SHP77 (cell line): ENCODE results near the gene INKA2.
"Not testable (repeated sequence)": the region's sequence is repeated elsewhere in the genome, so short reads cannot be mapped to it uniquely, and the experiment has no call there.

ENCODE experiments used
- DNase-seq, 2 experiments: peaks; one replicate each; lab custom pipeline; 2025; lab: John Stamatoyannopoulos, UW

Gene INKA2

GRCh38 chr1:111749628-111750027 lies 10.4 kb upstream of the INKA2 start:
- DNase-seq, result no peak

DNA sequence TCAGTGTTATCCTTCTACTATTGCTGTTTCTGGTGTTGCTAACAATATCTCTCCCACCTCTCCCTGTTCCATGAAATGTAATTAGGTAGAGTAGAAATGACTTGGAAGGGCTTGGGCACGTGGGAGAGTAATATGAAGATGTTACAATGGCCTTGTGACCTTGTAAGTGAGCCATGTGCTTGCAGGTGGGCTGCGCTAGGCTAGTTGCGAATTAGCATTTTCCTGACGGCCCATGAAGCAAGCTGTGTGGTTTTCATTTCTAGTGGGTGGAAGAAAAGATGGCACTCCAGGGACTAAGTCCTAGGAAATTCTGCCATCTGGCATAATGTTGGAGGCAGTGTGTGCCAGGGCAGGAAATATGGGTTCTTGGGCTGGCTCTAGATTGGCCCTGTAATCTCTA lies 8.8 kb upstream of the INKA2 start:
- no peak for DNase-seq

- peak; percentile 73 to 78 for DNase-seq
These were observed 8.1 kb upstream of the INKA2 start for GRCh38 chr1:111747282-111747734.

DNA sequence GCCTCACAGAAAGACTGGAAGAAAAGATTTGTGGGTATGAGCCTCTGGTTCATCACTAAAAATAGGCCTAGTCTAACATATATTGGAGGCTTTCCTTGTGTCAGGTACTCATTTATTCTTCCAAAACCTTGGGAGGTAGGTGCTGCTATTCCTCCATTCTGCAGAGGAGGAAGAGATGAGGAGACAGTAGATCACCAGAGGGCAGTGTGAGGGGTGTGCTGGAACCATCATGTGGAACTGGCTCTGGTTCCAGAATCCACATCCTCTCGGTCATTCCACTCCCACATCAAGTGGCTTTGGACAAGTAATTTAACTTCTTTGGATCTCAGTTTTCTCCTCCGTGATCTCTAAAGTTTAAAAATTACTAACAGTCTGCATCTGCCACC lies 7.4 kb upstream of the INKA2 start:
- DNase-seq, result no peak

DNA sequence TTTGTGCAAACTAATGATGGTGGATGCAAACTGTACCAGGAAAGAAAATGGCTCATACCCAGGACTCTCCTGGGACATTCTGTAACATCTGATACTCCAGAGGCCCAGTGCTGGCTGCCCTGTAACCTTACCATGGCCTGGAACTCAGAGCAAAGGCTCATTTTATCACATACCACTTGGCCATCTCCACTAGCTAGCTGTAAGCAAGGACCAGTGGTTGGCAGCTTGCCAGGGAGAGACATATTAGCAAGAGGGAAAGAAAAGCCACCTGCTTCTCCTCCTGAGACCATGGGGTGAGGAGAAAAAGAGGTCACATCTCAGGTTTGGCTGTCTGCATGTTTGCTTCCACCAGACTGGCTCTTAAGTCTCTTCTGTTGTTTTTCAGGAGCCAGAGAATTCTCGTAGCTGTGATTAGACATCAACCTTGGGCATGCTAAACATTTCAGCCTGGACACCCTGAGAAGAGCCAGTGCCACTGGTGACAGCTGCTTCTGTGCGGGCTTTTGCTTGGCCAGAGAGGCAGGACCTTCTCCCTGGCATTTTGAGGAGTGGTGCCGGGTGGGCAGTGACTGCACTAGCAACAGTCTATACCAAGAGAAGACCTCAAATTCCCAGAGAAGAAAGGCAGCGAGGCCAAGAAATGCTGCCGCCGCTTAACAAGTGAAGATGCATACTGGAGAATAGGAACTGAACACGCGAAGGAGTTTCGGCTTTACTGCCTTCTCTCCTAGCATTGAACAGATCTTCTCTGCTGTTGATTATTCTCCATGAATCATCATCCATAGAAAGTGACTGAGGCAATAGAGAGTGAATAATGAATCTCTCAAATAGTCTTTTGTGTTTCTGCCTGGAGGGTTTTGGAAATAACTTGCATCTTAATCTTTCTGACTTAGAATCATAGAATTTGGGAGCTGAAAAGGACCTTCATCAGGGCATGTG lies 6.7 kb upstream of the INKA2 start:
- DNase-seq, result peak; percentile 40 to 43

- DNase-seq, result no peak
These were observed 4.5 kb upstream of the INKA2 start for GRCh38 chr1:111743679-111744101.

DNA sequence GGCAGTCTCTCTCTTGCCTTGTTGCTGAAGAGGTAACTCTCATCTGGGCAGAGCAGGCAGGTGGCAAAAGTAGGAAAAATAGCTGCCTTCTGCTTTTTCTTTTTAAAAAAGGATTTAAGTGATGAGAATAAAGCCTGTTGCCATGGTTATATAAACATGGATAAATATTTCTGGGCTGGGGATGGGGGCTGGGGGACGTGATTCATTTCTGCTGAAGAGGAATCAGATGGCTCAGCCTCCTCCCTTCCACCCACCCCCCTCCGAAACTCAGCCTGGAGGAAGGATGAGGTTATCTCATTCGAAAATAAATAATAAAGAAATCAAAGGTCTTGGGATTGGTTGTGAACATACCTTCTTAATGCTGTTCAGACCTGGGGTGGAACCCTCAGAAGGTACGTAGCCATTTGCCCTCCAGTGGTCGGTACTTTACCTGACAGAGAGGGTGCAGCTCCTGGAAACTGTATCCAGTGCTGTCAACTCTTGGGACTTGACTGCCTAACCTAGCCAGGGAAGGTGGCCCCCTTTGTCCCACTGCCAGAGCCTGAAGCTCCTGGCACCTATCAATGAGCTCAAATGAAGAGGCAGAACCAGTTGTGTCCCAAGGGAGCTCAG lies 3.8 kb upstream of the INKA2 start:
- DNase-seq, result no peak

GRCh38 chr1:111742292-111742691 lies 3.1 kb upstream of the INKA2 start:
- not testable (repeated sequence) for DNase-seq

DNA sequence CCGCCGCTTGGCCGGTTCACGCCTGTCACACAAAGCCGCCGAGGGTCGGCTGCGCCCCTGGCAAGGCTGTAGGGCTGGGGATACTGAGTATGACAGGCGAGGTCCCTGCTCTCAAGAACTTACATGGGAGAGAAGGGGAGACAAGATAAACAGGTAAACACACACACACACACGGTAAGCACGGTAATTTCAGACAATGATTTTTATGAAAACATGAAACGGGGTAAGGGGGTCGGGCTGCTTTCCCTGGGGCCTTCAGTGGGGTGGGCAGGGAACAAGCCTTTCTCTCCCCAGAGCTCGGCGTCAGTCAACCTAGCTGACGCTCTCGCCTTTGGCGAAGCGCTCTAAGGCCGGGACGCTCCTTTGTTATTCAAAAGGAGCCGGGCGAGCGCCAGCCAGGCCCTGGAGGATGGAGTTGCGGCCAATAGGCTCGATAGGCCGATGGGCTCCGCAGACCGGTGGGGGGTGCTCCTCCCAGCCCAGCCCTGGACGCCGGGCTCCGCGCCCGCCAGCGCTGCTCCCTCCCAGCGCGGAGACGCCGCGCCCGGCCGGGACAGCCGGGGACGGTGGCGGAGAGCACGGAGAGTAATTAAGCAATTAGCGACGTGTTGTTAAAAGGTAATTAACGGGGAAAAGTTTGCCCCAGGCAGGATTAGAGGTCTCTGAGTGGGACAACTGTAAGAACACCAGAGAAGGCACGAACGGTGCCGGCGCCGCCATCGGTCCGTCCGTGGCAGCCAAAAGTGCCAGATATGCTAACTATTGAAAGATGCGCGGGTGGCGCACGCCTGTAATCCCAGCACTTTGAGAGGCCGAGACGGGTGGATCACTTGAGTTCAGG lies 950 bp upstream of the INKA2 start:
- DNase-seq, result peak; percentile 50 to 60

DNA sequence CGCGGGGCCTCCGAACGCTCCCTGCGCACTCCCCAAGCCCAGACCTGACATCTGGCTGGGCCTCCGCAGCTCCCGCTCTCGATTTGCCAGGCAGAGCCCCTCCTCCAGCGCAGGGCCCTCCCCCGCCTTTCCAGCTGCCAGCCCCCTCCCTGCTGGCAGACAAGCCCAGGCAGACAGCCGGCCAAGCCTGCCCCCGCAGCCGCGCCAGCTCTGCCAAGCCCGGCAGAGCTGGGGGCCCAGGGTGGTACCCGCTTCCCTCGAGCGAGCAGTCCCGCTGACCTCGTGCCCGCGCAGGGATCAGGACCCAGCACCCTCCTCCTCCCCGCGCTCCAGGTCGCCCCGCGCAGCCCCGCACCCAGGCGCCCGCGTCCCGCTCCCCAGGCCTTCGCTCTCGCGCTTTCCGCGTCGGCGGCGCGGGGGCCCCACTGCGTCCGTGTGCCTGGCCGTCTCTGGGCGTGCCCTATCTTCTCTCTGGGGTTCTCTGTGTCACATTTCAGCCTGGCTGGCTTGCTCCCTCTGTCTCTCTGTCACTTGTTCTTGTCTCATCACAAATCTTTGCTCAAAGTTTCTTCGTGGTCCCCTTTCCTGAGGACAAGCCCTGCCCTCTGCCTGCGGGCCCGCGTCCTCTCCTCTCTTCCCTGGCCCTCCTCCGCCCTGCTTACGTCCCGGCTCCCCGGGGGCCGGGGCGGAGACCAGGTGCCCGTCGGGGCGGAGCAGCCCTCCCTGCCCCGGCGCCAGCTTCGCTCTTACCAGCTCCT lies 580 bp downstream of the INKA2 start:
- peak; percentile 33 to 75 for DNase-seq

GRCh38 chr1:111738133-111738435 lies 1.1 kb downstream of the INKA2 start:
- no peak for DNase-seq

- no peak for DNase-seq
These were observed 1.7 kb downstream of the INKA2 start for GRCh38 chr1:111737216-111738132.

- peak in 1 of 2 experiments; percentile 16 for DNase-seq
These were observed 2.5 kb downstream of the INKA2 start for GRCh38 chr1:111736548-111737215.

DNA sequence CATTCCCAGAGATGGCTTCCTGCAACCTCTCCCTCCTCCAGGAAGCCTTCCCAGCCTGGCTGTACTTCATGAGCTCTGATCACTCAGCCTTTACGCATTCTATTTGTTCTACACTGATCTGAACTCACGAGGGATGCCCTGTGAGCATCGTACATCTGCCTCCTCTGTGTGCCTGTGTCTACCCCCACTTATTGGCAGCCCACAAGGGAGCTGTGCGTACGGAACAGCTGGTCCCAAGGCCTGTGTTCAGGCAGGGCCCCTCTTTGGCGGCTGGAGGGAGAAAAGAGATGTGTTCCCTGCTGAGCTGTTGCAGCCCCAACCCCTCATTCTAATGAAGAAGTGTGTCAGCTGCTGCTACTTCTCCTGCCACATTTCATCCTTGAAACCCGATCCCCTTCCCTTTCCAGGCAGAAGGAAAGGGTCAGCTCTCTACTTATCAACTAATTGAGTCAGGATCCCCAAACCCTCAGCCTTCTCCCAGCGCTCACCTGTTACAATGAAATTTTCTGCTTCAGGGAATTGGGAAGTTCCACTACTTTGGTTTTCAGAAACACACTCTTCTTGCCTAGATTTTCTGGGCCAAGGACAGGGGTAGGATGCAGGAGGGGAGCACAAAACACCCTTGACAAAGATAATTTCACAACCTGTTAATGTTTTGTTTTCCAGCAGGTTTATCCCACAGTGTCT lies 3.2 kb downstream of the INKA2 start:
- peak; percentile 31 for DNase-seq

DNA sequence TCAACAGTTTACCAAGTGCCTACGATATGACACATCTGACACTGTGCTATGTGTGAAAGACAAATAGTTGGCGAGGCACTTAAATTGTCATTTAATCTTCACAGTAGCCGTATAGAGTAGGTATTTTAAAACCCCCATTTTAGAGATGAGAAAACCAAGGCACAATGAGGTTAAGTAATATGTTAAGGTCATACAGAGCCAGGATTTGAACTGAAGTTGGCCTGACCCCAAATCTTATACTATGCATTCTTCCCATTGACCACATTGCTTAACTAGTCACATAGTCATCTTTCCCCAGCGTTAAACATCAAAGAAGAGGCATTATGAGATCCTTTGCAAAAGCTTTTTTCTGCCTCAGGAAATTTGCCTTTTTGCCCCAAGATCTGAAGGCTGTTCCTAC lies 3.9 kb downstream of the INKA2 start:
- no peak for DNase-seq

- DNase-seq, result no peak
These were observed 4.3 kb downstream of the INKA2 start for GRCh38 chr1:111734856-111735255.

GRCh38 chr1:111734426-111734825 lies 4.8 kb downstream of the INKA2 start:
- DNase-seq, result no peak

- no peak for DNase-seq
These were observed 5.2 kb downstream of the INKA2 start for GRCh38 chr1:111733992-111734341.

DNA sequence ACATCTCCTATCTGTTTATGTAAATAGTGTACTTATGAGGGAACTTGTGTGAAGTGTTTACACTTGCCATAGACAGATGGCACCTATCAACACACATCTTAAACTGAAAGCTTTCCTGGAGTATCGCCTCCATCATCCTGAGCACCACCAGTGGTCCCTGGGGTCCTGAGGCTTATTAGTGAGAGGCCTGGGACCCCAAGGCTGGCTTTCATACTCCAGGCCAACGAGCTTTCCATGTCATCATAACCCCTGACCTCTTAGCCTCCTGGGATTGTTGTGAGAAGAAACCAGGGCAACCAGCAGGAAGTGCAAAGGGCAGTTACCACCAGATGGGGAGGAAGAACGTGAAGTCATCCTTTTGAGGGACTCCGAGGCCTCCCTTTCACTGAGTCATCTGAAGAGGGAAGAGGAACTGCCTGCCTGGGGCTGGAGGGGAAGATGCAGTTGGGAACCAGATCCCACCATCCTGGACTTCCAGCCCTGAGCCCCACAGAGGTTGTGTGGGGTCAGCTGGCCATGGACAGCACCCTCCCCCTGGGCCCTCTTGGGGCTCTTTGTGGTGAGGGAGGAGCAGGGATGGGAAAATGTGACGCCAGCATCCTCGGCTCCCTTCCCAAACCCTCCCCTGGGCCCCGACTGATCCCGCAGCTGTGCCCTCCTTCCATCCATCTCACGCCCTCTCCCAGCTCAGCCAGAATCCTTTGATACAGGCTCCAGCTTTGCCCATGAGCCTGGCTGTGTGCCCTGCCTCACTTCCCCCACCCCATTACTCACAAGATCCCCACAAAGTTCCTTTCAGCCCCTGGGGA lies 5.8 kb downstream of the INKA2 start:
- no peak for DNase-seq
